Bone marrow (tissue), 2 donors: ENCODE results near the gene MSL2.
"Not testable (repeated sequence)": the region's sequence is repeated elsewhere in the genome, so short reads cannot be mapped to it uniquely, and the experiment has no call there.

Experiments
- DNase-seq, 2 donors: peaks; one replicate each; lab custom pipeline; 2025; lab: John Stamatoyannopoulos, UW

Gene MSL2

GRCh38 chr3:136141891-136142290 is 54.2 kb downstream of the MSL2 start:
- no peak for DNase-seq

GRCh38 chr3:136141291-136141785 is 54.8 kb downstream of the MSL2 start:
- no peak for DNase-seq

- no peak for DNase-seq
These were observed 59.7 kb downstream of the MSL2 start for GRCh38 chr3:136136454-136136853.

GRCh38 chr3:136135039-136135802 is 60.9 kb downstream of the MSL2 start:
- no peak for DNase-seq

DNA sequence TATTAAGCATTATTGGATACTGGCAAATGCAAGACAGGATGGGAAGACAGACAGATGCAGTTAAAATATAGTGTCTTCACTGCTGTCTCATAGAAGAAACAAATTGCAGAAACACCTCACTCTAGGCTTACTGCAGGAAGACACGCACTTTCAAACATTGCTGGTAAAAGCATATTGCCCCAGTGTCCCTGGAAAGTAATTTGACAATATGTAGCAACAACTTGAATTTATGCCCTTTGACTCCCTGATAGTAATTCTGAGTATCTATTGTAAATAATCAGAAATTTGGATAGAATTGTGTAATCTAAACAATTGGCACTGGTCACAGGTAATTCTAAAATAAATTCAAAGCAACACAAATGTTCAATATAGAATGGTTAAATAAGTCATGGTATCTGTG is 62.0 kb downstream of the MSL2 start:
- no peak for DNase-seq

DNA sequence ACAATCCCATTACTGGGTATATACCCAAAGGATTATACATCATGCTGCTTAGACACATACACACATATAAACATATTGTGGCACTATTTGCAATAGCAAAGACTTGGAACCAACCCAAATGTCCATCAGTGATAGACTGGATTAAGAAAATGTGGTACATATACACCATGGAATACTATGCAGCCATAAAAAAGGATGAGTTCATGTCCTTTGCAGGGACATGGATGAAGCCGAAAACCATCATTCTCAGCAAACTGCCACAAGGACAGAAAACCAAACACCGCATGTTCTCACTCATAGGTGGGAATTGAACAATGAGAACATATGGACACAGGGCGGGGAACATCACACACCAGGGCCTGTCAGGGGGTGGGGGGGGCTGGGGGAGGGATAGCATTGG is 64.5 kb downstream of the MSL2 start:
- DNase-seq, result not testable (repeated sequence)

- no peak for DNase-seq
These were observed 74.1 kb downstream of the MSL2 start for GRCh38 chr3:136122006-136122405.

DNA sequence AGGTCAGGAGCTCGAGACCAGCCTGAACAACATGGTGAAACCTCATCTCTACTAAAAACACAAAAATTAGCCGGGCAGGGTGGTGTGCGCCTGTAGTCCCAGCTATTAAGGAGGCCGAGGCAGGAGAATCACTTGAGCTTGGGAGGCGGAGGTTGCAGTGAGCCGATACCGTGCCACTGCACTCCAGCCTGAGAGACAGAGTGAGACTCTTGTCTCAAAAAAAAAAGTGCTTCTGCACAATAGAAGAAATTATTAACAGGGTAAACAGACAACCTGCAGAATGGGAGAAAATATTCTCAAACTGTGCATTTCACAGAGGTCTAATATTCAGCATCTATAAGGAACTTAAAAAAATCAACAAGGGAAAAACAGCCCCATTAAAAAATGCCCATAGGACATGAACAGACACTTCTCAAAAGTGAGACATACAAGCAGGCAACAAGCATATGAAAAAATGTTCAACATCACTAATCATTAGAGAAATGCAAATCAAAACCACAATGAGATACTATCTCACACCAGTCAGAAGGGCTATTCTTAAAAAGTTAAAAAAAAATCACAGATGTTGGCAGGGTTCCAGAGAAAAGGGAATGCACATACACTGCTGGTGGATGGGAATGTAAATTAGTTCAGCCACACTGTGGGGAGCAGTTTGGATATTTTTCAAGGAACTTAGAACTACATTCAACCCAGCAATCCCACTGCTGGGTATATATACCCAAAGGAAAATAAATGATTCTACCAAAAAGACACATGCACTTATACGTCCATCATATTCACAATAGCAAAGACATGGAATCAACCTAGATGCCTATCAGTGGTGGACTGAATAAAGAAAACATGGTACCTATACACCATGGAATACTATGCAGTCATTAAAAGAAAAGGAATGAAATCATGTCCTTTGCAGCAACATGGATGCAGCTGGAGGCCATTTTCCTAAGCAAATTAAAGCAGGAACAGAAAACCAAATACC is 75.5 kb downstream of the MSL2 start:
- no peak for DNase-seq

DNA sequence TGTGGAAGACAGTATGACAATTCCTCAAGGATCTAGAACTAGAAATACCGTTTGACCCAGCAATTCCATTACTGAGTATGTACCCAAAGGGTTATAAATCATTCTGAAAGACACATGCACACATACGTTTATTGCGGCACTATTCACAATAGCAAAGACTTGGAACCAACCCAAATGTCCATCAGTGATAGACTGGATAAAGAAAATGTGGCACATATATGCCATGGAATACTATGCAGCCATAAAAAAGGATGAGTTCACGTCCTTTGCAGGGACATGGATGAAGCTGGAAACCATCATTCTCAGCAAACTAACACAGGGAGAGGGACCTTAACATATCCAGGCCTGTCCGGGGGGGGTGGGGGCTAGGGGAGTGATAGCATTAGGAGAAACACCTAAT is 76.4 kb downstream of the MSL2 start:
- not testable (repeated sequence) for DNase-seq

DNA sequence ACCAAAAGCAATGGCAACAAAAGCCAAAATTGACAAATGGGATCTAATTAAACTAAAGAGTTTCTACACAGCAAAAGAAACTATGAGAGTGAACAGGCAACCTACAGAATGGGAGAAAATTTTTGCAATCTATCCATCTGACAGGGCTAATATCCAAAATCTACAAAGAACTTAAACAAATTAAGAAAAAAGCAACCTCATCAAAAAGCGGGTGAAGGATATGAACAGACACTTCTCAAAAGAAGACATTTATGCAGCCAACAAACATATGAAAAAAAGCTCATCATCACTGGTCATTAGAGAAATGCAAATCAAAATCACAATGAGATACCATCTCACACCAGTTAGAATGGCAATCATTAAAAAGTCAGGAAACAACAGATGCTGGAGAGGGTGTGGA is 76.8 kb downstream of the MSL2 start:
- DNase-seq, result not testable (repeated sequence)

DNA sequence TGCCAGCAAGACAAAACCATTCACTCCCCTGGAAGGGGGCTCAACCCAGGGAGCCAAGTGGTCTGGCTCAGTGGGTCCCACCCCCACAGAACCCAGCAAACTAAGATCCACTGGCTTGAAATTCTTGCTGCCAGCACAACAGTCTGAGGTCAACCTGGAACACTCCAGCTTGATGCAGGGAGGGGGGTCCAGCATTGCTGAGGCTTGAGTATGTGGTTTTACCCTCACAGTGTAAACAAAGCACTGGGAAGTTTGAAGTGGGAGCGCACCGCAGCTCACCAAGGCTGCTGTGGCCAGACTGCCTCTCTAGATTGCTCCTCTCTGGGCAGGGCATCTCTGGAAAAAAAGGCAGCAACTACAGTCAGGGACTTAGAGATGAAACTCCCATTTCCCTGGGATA is 81.7 kb downstream of the MSL2 start:
- DNase-seq, result no peak

DNA sequence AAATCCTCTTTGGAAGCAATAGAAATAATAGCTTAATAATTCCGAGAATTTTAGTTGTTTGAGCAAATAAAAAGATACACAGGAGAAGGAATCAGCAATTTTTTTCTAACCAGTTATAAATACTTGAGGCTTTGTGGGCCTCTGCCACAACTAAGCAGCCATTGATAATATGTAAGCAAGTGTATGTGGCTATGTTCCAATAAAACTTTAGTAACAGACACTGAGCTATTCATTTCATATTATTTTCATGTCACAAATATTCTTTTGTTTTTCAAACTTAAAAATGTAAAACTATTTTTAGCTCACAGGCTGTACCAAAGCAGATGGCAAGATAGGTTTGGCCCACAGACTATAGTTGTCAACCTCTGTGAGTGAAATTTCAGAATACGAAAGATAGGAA is 85.7 kb downstream of the MSL2 start:
- no peak for DNase-seq

- no peak for DNase-seq
These were observed 86.6 kb downstream of the MSL2 start for GRCh38 chr3:136109499-136109898.

DNA sequence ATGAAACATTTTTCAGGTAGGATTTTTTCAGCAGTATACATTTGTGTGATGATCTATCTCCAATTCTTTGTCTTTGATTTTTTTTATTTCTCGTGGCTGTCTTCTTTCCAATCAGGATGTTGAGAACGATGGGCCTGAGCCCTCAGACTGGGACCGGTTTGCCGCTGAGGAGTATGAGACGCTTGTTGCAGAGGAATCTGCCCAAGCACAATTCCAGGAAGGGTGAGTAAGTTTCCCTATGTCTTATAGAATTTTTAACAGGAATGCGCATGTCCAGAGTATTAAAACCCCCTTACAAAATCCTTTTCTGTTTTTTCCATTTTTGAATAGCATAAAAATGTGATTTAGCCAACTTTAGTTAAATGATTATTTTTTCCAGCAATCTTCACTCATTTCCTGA is 90.0 kb downstream of the MSL2 start:
- DNase-seq, result no peak

GRCh38 chr3:136105044-136105443 is 91.1 kb downstream of the MSL2 start:
- DNase-seq, result no peak
